Osteoblast (primary cell): ENCODE data around the gene SLC25A22. TPM values are rescaled to one million over a fixed set of nuclear protein-coding genes. Genes with fewer than 3 reads are reported as not detected.

Experiments used
- DNase-seq: peaks from one replicate; pipeline ENCODE4 v3.0.0; 2011; ENCODE audit warnings: low spot score, mixed read lengths; ENCODE audit not compliant: insufficient read length; ENCODE audit errors: missing footprints
- H2AFZ ChIP-seq: 2 replicates; pipeline ENCODE4 v1.6.0; 2011; ENCODE audit warnings: mild to moderate bottlenecking, low read length
- H3K27ac ChIP-seq: 2 replicates; pipeline ENCODE4 v1.5.1; 2011; ENCODE audit warnings: mild to moderate bottlenecking, low read depth, low read length, moderate library complexity
- H3K27me3 ChIP-seq: 2 replicates; pipeline ENCODE4 v1.6.0; 2012; ENCODE audit warnings: mild to moderate bottlenecking, control low read depth, inconsistent platforms, low read length, moderate library complexity; ENCODE audit not compliant: insufficient read depth
- H3K36me3 ChIP-seq: 2 replicates; pipeline ENCODE4 v1.5.1; 2011; ENCODE audit warnings: mild to moderate bottlenecking, low read length, control low read depth, moderate library complexity; ENCODE audit not compliant: insufficient read depth
- H3K4me1 ChIP-seq: 2 replicates; pipeline ENCODE4 v1.5.1; 2011; ENCODE audit warnings: mild to moderate bottlenecking, low read length, control low read depth, moderate library complexity; ENCODE audit not compliant: insufficient read depth
- H3K4me2 ChIP-seq: 2 replicates; pipeline ENCODE4 v1.6.0; 2011; ENCODE audit warnings: mild to moderate bottlenecking, low read length; ENCODE audit not compliant: insufficient read depth
- H3K4me3 ChIP-seq: fragments of 200-600 bp; sonication (generic); 3 replicates; pipeline ENCODE4 v1.5.1; 2012; ENCODE audit warnings: mild to moderate bottlenecking, low read length, inconsistent platforms; ENCODE audit not compliant: insufficient read depth
- H3K79me2 ChIP-seq: 2 replicates; pipeline ENCODE4 v1.6.0; 2012; ENCODE audit warnings: mild to moderate bottlenecking, low read length, control low read depth, inconsistent platforms; ENCODE audit not compliant: insufficient read depth
- H3K9me3 ChIP-seq: 2 replicates; pipeline ENCODE4 v1.5.1; 2011; ENCODE audit warnings: low read depth, low read length, control low read depth
- H4K20me1 ChIP-seq: 2 replicates; pipeline ENCODE4 v1.6.0; 2012; ENCODE audit warnings: mild to moderate bottlenecking, low read length, control low read depth; ENCODE audit not compliant: insufficient read depth
- CTCF ChIP-seq: IDR thresholded peaks from 2 replicates; pipeline ENCODE4 v1.5.1; 2011; ENCODE audit warnings: mild to moderate bottlenecking, low read depth, low read length, moderate library complexity; ENCODE audit errors: extremely low read depth
- total RNA-seq: library from RNA; depleted of rRNA; stranded (reverse); fragments of >200 nt; gene quantifications from 2 replicates; pipeline ENCODE4 v1.2.3, GENCODE V29; 2012

SLC25A22 gene
- total RNA-seq, 1 donor: 9.0 TPM

GRCh38 chr11:749731-750130 is 48.4 kb downstream of the SLC25A22 start:
- H3K9me3 ChIP-seq: no peaks in the 10 kb centered on the region
- H3K4me2 ChIP-seq: peak overlapping the region; percentile 30
- DNase-seq: peak; percentile 69
- H3K4me3 ChIP-seq: no peak overlapping the region
- H3K27ac ChIP-seq: peak overlapping the region; percentile 58
- H2AFZ ChIP-seq: no peak overlapping the region
- TF ChIP-seq CTCF: no peak
- peaks cover 10% of the 10 kb centered on the region for H3K36me3 ChIP-seq
- peaks cover 71% of the 10 kb centered on the region for H3K79me2 ChIP-seq
- peaks cover 25% of the 10 kb centered on the region for H3K4me1 ChIP-seq
- H4K20me1 ChIP-seq: peaks cover 27% of the 10 kb centered on the region
- H3K27me3 ChIP-seq: no peaks in the 10 kb centered on the region

DNA sequence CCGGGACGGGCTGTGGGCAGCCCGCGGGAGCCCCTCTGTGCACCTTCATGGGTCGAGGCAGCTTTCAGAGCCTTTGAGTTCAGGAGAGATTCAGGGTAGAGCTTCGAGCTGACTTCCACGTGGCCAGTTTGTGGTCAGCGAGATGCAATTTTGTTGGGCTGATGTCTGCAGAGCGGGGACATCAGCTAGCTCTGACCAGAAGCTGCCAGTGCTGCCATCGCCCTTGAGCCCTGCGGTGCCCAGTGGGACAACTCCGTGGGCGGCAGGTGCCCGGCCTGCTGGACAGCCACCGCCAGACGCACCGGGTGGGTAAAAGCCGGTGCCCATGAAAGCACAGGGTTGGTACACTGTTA is 50.1 kb downstream of the SLC25A22 start:
- peak; percentile 85 for DNase-seq
- Histone ChIP-seq H3K4me3 (peak overlapping the region; percentile 90), H3K27me3 (no peaks in the 10 kb centered on the region), H3K9me3 (no peaks in the 10 kb centered on the region), H2AFZ (peak overlapping the region; percentile 13), H4K20me1 (peaks cover 25% of the 10 kb centered on the region), H3K36me3 (peaks cover 9% of the 10 kb centered on the region), H3K4me1 (peaks cover 25% of the 10 kb centered on the region), H3K79me2 (peaks cover 56% of the 10 kb centered on the region), H3K27ac (peak overlapping the region; percentile 93), H3K4me2 (peak overlapping the region; percentile 97)
- no peak for TF ChIP-seq CTCF

DNA sequence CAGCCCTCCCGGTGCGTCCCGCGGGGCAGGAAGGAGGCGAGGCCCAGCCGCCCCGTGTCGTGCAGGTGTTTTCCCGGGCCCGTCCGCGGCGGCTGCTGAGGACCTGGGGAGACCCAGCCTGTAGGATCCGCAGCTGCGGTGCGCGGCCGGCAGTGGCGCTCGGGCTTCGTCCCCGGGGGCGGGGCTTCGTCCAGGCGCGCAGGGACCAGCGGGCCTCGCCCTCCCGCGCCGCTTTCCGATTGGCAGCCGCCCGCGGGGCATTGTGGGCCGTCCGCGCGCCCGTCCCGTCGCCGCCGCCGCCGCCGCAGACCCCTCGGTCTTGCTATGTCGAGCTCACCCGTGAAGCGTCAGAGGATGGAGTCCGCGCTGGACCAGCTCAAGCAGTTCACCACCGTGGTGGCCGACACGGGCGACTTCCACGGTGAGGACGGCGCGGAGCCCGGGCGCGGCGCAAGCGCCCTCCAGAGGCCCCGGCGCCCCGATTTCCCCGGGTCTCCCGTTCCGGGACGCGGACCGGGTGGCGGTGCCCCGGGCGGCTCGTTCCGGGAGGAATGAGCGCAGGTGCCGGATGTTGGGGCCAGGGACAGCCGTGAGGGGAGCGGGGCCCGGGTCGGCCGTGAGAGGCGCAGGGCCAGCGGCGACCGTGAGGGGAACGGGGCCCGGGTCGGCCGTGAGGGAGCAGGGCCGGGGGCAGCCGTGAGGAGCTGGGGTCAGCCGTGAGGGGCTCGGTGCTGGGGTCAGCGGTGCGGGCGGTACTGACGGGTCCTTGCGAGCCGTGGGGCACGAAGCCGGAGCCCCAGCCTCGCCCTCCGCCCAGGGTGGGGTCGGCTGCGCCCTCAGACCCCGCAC is 50.7 kb downstream of the SLC25A22 start, which contains the start of gene TALDO1:
Gene TALDO1 (plus strand): TSS at position 307 of the 849 bp plus-strand sequence. CDS start 18 bp downstream, at position 325.
- Histone ChIP-seq H3K4me1 (peaks cover 25% of the 10 kb centered on the region), H3K36me3 (peaks cover 3% of the 10 kb centered on the region), H3K27ac (peak within 1 kb of the TSS; percentile 93), H4K20me1 (peaks cover 20% of the 10 kb centered on the region), H3K4me3 (peak within 1 kb of the TSS; percentile 90), H3K9me3 (no peaks in the 10 kb centered on the region), H3K27me3 (no peaks in the 10 kb centered on the region), H3K79me2 (peaks cover 50% of the 10 kb centered on the region), H3K4me2 (peak within 1 kb of the TSS; percentile 97), H2AFZ (peak within 1 kb of the TSS; percentile 88)
- peak; percentile 99 for DNase-seq
- no peak for TF ChIP-seq CTCF
